Neuronal stem cell (in vitro differentiated cells): ENCODE data around the gene B4GALT1.
"Not testable (repeated sequence)": the region's sequence is repeated elsewhere in the genome, so short reads cannot be mapped to it uniquely, and the experiment has no call there.

Experiments
- DNase-seq: peaks from one replicate; pipeline ENCODE4 v3.0.0-alpha.2; 2013; ENCODE audit warnings: low spot score
- H2AFZ ChIP-seq: one replicate; pipeline ENCODE4 v1.6.1; 2013; ENCODE audit warnings: mild to moderate bottlenecking, low read length, inconsistent platforms
- H2AK5ac ChIP-seq: 2 replicates; pipeline ENCODE4 v1.6.1; 2013; ENCODE audit warnings: low read depth, mild to moderate bottlenecking, inconsistent platforms, low read length, moderate library complexity, mixed read lengths
- H2BK120ac ChIP-seq: 2 replicates; pipeline ENCODE4 v1.6.1; 2013; ENCODE audit warnings: low read depth, mild to moderate bottlenecking, inconsistent platforms, low read length, moderate library complexity, mixed read lengths
- H2BK12ac ChIP-seq: one replicate; pipeline ENCODE4 v1.6.1; 2013; ENCODE audit warnings: low read length, inconsistent platforms
- H2BK15ac ChIP-seq: 2 replicates; pipeline ENCODE4 v1.6.1; 2013; ENCODE audit warnings: mild to moderate bottlenecking, low read length, inconsistent platforms, mixed read lengths
- H2BK5ac ChIP-seq: one replicate; pipeline ENCODE4 v1.6.1; 2013; ENCODE audit warnings: inconsistent platforms, mild to moderate bottlenecking, low read length, moderate library complexity
- H3K14ac ChIP-seq: one replicate; pipeline ENCODE4 v1.6.1; 2013; ENCODE audit warnings: low read length, inconsistent platforms
- H3K18ac ChIP-seq: 2 replicates; pipeline ENCODE4 v1.6.1; 2013; ENCODE audit warnings: low read length, inconsistent platforms
- H3K23ac ChIP-seq: 2 replicates; pipeline ENCODE4 v1.6.1; 2013; ENCODE audit warnings: low read depth, mild to moderate bottlenecking, mixed read lengths, low read length, inconsistent platforms; ENCODE audit not compliant: poor library complexity
- H3K27ac ChIP-seq: replicated peaks from 3 replicates; pipeline ENCODE4 v1.5.1; 2013; ENCODE audit warnings: low read length, inconsistent platforms
- H3K27me3 ChIP-seq, 3 experiments: 2 replicates each; pipeline ENCODE4 v1.6.1; 2013; ENCODE audit warnings: low read length in 3 of 3, mild to moderate bottlenecking in 2 of 3, inconsistent platforms in 1 of 3, low read depth in 1 of 3, mixed read lengths in 1 of 3, moderate library complexity in 1 of 3; ENCODE audit not compliant: control insufficient read depth in 3 of 3, insufficient read depth in 3 of 3
- H3K36me3 ChIP-seq, 2 donors: replicated peaks in 1 of 2; 2 replicates each; pipeline ENCODE4 v1.6.1; 2013; ENCODE audit warnings: low read length in 2 of 2; ENCODE audit not compliant: control insufficient read depth in 2 of 2, insufficient read depth in 2 of 2
- H3K4ac ChIP-seq: 2 replicates; pipeline ENCODE4 v1.6.1; 2013; ENCODE audit warnings: inconsistent platforms, mild to moderate bottlenecking, low read length, moderate library complexity
- H3K4me1 ChIP-seq, 2 donors: 1 replicate in 1 of 2; 2 replicates in 1 of 2; pipeline ENCODE4 v1.6.1; 2013; ENCODE audit warnings: low read length in 2 of 2, low read depth in 1 of 2; ENCODE audit not compliant: control insufficient read depth in 2 of 2, insufficient read depth in 1 of 2
- H3K4me2 ChIP-seq: one replicate; pipeline ENCODE4 v1.6.1; 2013; ENCODE audit warnings: mild to moderate bottlenecking, low read length, inconsistent platforms; ENCODE audit not compliant: insufficient read depth, poor library complexity, severe bottlenecking
- H3K4me3 ChIP-seq, 2 donors: 2 replicates each; pipeline ENCODE4 v1.5.1; 2013; ENCODE audit warnings: low read length in 2 of 2, mild to moderate bottlenecking in 2 of 2, inconsistent platforms in 1 of 2, moderate library complexity in 1 of 2
- H3K79me1 ChIP-seq: one replicate; pipeline ENCODE4 v1.6.1; 2013; ENCODE audit warnings: low read depth, mild to moderate bottlenecking, inconsistent platforms, low read length, moderate library complexity
- H3K9ac ChIP-seq: one replicate; pipeline ENCODE4 v1.6.1; 2013; ENCODE audit warnings: mild to moderate bottlenecking, low read depth, low read length, inconsistent platforms; ENCODE audit not compliant: poor library complexity
- H3K9me3 ChIP-seq, 2 donors: replicated peaks in 1 of 2; 2 replicates each; pipeline versions ENCODE3 to v1.6.1; 2013; ENCODE audit warnings: low read length in 2 of 2, mild to moderate bottlenecking in 2 of 2, inconsistent platforms in 1 of 2, low read depth in 1 of 2, mixed read lengths in 1 of 2, moderate library complexity in 1 of 2; ENCODE audit not compliant: control insufficient read depth in 2 of 2, insufficient read depth in 1 of 2
- H4K8ac ChIP-seq: one replicate; pipeline ENCODE4 v1.6.1; 2013; ENCODE audit warnings: low read depth, mild to moderate bottlenecking, inconsistent platforms, low read length, moderate library complexity
- H4K91ac ChIP-seq: one replicate; pipeline ENCODE4 v1.6.1; 2013; ENCODE audit warnings: low read length, low read depth, mild to moderate bottlenecking, inconsistent platforms; ENCODE audit not compliant: poor library complexity
- WGBS, 2 donors: extraction: QIAGEN DNeasy Blood & Tissue Kit; methylation state at CpG; one replicate each; pipeline ENCODE4 v1.1.7; 2013; ENCODE audit warnings: missing lambda C conversion rate in 2 of 2, mixed read lengths in 1 of 2; ENCODE audit not compliant: insufficient read length in 2 of 2, insufficient replicate concordance in 1 of 2; ENCODE audit errors: extremely low coverage in 2 of 2; 5-methylcytosine and 5-hydroxymethylcytosine counted together

B4GALT1 gene

GRCh38 chr9:33166231-33167083, 679 bp downstream of the B4GALT1 start:
- Histone ChIP-seq H3K4me3 (peak overlapping the region; percentile 86 to 91), H3K9me3 (no peaks in the 10 kb centered on the region), H4K8ac (peak overlapping the region; percentile 66), H2BK5ac (peak overlapping the region; percentile 42), H3K27ac (no peak overlapping the region), H2BK15ac (peak overlapping the region; percentile 61), H3K23ac (peak overlapping the region; percentile 98), H3K79me1 (no peaks in the 10 kb centered on the region), H3K9ac (peak overlapping the region; percentile 94), H3K14ac (peak overlapping the region; percentile 74), H2BK120ac (peak overlapping the region; percentile 64), H3K18ac (peak overlapping the region; percentile 82), H2AK5ac (peak overlapping the region; percentile 3), H2AFZ (peak overlapping the region; percentile 100), H3K4me2 (peak overlapping the region; percentile 85), H3K4ac (no peak overlapping the region), H3K27me3 (peaks cover 0 to 30% (median 2%) of the 10 kb centered on the region in 3 experiments), H2BK12ac (no peak overlapping the region), H4K91ac (no peak overlapping the region), H3K4me1 (peaks cover 12 to 14% of the 10 kb centered on the region in 2 donors), H3K36me3 (no peaks in the 10 kb centered on the region)
- no peak for DNase-seq
- no CpG with 5 or more reads among the region's 51 CpGs for WGBS, 2 donors

- no peak overlapping the region for H2BK15ac ChIP-seq
- no peaks in the 10 kb centered on the region for H3K79me1 ChIP-seq
- peak overlapping the region; percentile 100 for H2AFZ ChIP-seq
- H2AK5ac ChIP-seq: no peak overlapping the region
- no peak overlapping the region for H3K14ac ChIP-seq
- no peak overlapping the region for H2BK120ac ChIP-seq
- no peak overlapping the region for H3K18ac ChIP-seq
- H3K27ac ChIP-seq: no peak overlapping the region
- no peak overlapping the region for H3K4me2 ChIP-seq
- H3K9me3 ChIP-seq: no peaks in the 10 kb centered on the region
- no peak overlapping the region for H3K23ac ChIP-seq
- H2BK5ac ChIP-seq: no peak overlapping the region
- H2BK12ac ChIP-seq: no peak overlapping the region
- H4K8ac ChIP-seq: no peak overlapping the region
- no CpG with 5 or more reads among the region's 10 CpGs for WGBS, 2 donors
- H3K9ac ChIP-seq: no peak overlapping the region
- H3K27me3 ChIP-seq: peaks cover 0 to 22% (median 2%) of the 10 kb centered on the region in 3 experiments
- no peak overlapping the region for H3K4ac ChIP-seq
- peak overlapping the region; percentile 45 to 86 for H3K4me3 ChIP-seq
- peaks cover 16 to 24% of the 10 kb centered on the region in 2 donors for H3K4me1 ChIP-seq
- no peak overlapping the region for H4K91ac ChIP-seq
- no peaks in the 10 kb centered on the region for H3K36me3 ChIP-seq
- no peak for DNase-seq
Observed at GRCh38 chr9:33165263-33166151, 1.6 kb downstream of the B4GALT1 start.

GRCh38 chr9:33164921-33165262, 2.2 kb downstream of the B4GALT1 start:
- H2BK5ac ChIP-seq, H3K36me3 ChIP-seq, H3K79me1 ChIP-seq, H3K14ac ChIP-seq, H3K4me3 ChIP-seq, H4K8ac ChIP-seq, H2BK120ac ChIP-seq, H2AFZ ChIP-seq, H2BK12ac ChIP-seq, H3K18ac ChIP-seq, H2AK5ac ChIP-seq, H3K23ac ChIP-seq, H2BK15ac ChIP-seq, H3K4me2 ChIP-seq, H3K4ac ChIP-seq, H3K9ac ChIP-seq, H3K27ac ChIP-seq, H4K91ac ChIP-seq, H3K9me3 ChIP-seq, DNase-seq: not testable (repeated sequence)
- WGBS, 2 donors: no CpG with 5 or more reads among the region's 7 CpGs
- peaks cover 18 to 30% of the 10 kb centered on the region in 2 donors for H3K4me1 ChIP-seq
- peaks cover 0 to 18% (median 2%) of the 10 kb centered on the region in 3 experiments for H3K27me3 ChIP-seq
